Gastrocnemius medialis (tissue), 4 donors: ENCODE measurements around the gene TPR. TPM values are rescaled to one million over a fixed set of nuclear protein-coding genes. Genes with fewer than 3 reads are reported as not detected.

Source experiments
- ATAC-seq, 2 donors: fragments of 150-250 bp; one replicate each; pipeline ENCODE4 v1.9.1; 2016
- DNase-seq, 2 donors: peaks; one replicate each; pipeline ENCODE4 v3.0.0-alpha.2; 2019
- H3K27ac ChIP-seq, 4 donors: fragments of 200-600 bp; sonication (generic); 1 replicate in 1 of 4; 2 replicates in 3 of 4; pipeline ENCODE4 v1.5.1; 2016 to 2018; ENCODE audit warnings: mild to moderate bottlenecking in 2 of 4, moderate library complexity in 1 of 4
- H3K27me3 ChIP-seq, 3 donors: fragments of 200-600 bp; sonication (generic) in 2 of 3; 1 replicate in 1 of 3; 2 replicates in 2 of 3; pipeline versions ENCODE4 v1.5.1 to v1.6.0; 2016 to 2019; ENCODE audit warnings: mild to moderate bottlenecking in 1 of 3, moderate library complexity in 1 of 3
- H3K36me3 ChIP-seq, 2 donors: fragments of 200-600 bp; sonication (generic) in 1 of 2; one replicate each; pipeline ENCODE4 v1.5.1; 2017 to 2018
- H3K4me1 ChIP-seq, 2 donors: fragments of 200-600 bp; sonication (generic) in 1 of 2; one replicate each; pipeline ENCODE4 v1.5.1; 2016 to 2017; ENCODE audit warnings: mild to moderate bottlenecking in 2 of 2
- H3K4me3 ChIP-seq, 4 donors: fragments of 200-600 bp; sonication (generic) in 3 of 4; 1 replicate in 1 of 4; 2 replicates in 3 of 4; pipeline ENCODE4 v1.5.1; 2016 to 2019; ENCODE audit warnings: mild to moderate bottlenecking in 2 of 4
- H3K9me3 ChIP-seq, 3 donors: fragments of 200-600 bp; sonication (generic) in 2 of 3; 1 replicate in 1 of 3; 2 replicates in 2 of 3; pipeline ENCODE4 v1.5.1; 2016 to 2019
- CTCF ChIP-seq, 5 experiments: fragments of 450-650 bp in 3 of 5; fragments of 200-600 bp in 2 of 5; sonication (generic) in 2 of 5; IDR thresholded peaks in 4 of 5; conservative IDR thresholded peaks in 1 of 5; 1 replicate in 4 of 5; 2 replicates in 1 of 5; pipeline ENCODE4 v1.5.1; 2016 to 2019; ENCODE audit warnings: antibody characterized with exemption in 5 of 5, mild to moderate bottlenecking in 3 of 5, moderate library complexity in 3 of 5
- POLR2A ChIP-seq, 2 donors: fragments of 450-650 bp; IDR thresholded peaks; one replicate each; pipeline ENCODE4 v1.6.1; 2017; ENCODE audit warnings: antibody characterized with exemption in 2 of 2, mild to moderate bottlenecking in 2 of 2, moderate library complexity in 2 of 2
- in situ Hi-C, 4 donors: fragments of 200-750 bp; cut with MboI; loops; one replicate each; pipeline versions ENCODE4 v1.15.0 to v1.8.0; 2017; ENCODE audit warnings: low sequenced_read_pairs in 4 of 4
- intact Hi-C: fragments of 100-400 bp; cut with DNase I; formaldehyde crosslinking; loops from one replicate; pipeline ENCODE4 v1.15.1; 2023; ENCODE audit warnings: low total_unique reads
- total RNA-seq, 4 donors: library from RNA; depleted of rRNA; stranded (reverse); fragments of >200 nt; gene quantifications; one replicate each; pipeline versions ENCODE4 v1.1.0 to v1.2.3, GENCODE V29; 2016

TPR gene
- total RNA-seq, 4 donors from 2014 or later = 56.6 to 84.7 (median 62.9) TPM

GRCh38 chr1:186325239-186325638 lies 49.8 kb downstream of the TPR start:
- Histone ChIP-seq H3K9me3 (no peaks in the 10 kb centered on the region), H3K4me3 (no peak overlapping the region), H3K27ac (no peak overlapping the region), H3K36me3 (peaks cover 24 to 86% of the 10 kb centered on the region in 2 donors), H3K27me3 (no peaks in the 10 kb centered on the region), H3K4me1 (no peaks in the 10 kb centered on the region)
- no peak for DNase-seq
- TF ChIP-seq POLR2A (IDR thresholded peaks at IDR 0.05) = no peak
- TF ChIP-seq CTCF (IDR thresholded peaks at IDR 0.05 in 4 of 5, conservative IDR thresholded peaks at IDR 0.05 in 1 of 5) = no peak
- no peak for ATAC-seq
- intact Hi-C loops (no loop called here), in situ Hi-C loops (loop anchor here in 3 of 4 donors (25.0 kb wide), 2 partner anchors 1188 to 1613 kb away; no protein-coding TSS in a partner anchor)

DNA sequence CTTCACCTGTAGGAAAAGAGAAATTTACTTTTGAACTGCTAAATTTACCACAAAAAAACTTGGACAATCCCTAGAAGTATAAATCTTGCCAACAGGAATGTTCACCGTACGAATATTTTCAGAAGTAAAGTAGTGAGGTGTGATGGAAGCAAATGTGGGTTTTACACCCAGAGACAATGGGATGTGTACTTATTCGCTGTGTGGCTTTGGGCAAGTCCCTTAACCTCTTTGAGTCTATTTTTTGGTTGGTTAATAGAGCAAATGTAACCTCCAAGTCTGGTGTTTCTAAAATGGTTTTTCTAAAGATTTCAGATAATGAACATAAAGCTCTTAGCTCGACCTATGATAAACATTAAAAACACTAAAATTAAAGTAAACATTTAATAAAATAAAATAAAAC lies 51.2 kb downstream of the TPR start:
- Histone ChIP-seq H3K36me3 (peaks cover 27 to 86% of the 10 kb centered on the region in 2 donors), H3K4me1 (no peaks in the 10 kb centered on the region), H3K27me3 (no peaks in the 10 kb centered on the region), H3K9me3 (no peaks in the 10 kb centered on the region), H3K27ac (no peak overlapping the region), H3K4me3 (no peak overlapping the region)
- DNase-seq = no peak
- ATAC-seq = no peak
- no peak for TF ChIP-seq CTCF (IDR thresholded peaks at IDR 0.05 in 4 of 5, conservative IDR thresholded peaks at IDR 0.05 in 1 of 5)
- TF ChIP-seq POLR2A (IDR thresholded peaks at IDR 0.05) = no peak
- in situ Hi-C loops (loop anchor here in 1 of 4 donors (5.0 kb wide), 1 partner anchor 33 kb away; no protein-coding TSS in a partner anchor), intact Hi-C loops (no loop called here)

GRCh38 chr1:186315570-186315969 lies 59.5 kb downstream of the TPR start:
- H3K36me3 ChIP-seq = peaks cover 9 to 98% of the 10 kb centered on the region in 2 donors
- intact Hi-C loops = no loop called here
- in situ Hi-C loops = no loop called here

DNA sequence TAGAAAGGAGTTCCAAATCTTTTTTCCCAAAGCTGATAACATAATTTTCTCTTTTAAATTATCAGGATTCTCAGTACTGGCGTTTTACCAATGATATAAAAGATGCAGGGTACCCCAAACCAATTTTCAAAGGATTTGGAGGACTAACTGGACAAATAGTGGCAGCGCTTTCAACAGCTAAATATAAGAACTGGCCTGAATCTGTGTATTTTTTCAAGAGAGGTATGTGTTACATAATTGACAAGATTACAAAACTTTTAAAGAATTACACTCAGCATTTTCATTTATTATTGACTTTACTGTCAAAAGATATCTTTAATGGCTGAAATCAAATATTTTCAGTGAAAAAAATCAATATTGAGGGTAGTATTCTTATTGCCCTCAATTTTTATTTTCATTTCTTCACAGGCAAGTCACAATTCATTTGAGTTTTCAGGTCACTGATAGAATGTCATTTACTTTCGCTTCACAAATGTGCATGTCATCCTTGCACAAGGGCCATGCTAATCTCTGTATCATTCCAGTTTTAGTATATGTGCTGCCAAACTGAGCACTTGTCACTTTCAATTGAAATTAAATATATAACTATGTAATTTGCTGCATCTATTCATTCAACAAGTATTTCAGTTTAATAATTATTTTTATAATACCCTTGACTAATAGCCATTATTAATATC lies 63.5 kb downstream of the TPR start:
- Histone ChIP-seq H3K27ac (no peak overlapping the region), H3K9me3 (no peaks in the 10 kb centered on the region), H3K4me1 (no peaks in the 10 kb centered on the region), H3K36me3 (peaks cover 3 to 58% of the 10 kb centered on the region in 2 donors), H3K27me3 (no peaks in the 10 kb centered on the region), H3K4me3 (no peak overlapping the region)
- intact Hi-C loops (no loop called here), in situ Hi-C loops (no loop called here)
- no peak for TF ChIP-seq CTCF (IDR thresholded peaks at IDR 0.05 in 4 of 5, conservative IDR thresholded peaks at IDR 0.05 in 1 of 5)
- TF ChIP-seq POLR2A (IDR thresholded peaks at IDR 0.05) = no peak
- DNase-seq (no peak), ATAC-seq (no peak)

More at GRCh38 chr1:186315570-186315969, 59.5 kb downstream of the TPR start:
- H3K4me1 ChIP-seq = no peaks in the 10 kb centered on the region
- no peak overlapping the region for H3K4me3 ChIP-seq
- H3K27ac ChIP-seq = no peak overlapping the region
- DNase-seq (no peak), ATAC-seq (no peak)
- H3K27me3 ChIP-seq = no peaks in the 10 kb centered on the region
- no peaks in the 10 kb centered on the region for H3K9me3 ChIP-seq
- TF ChIP-seq CTCF (IDR thresholded peaks at IDR 0.05 in 4 of 5, conservative IDR thresholded peaks at IDR 0.05 in 1 of 5) (no peak), POLR2A (IDR thresholded peaks at IDR 0.05) (no peak)
